Heart right ventricle (tissue), 16 donors: ENCODE results near the gene CENPP. TPM values are rescaled to one million over a fixed set of nuclear protein-coding genes. Genes with fewer than 3 reads are reported as not detected.

ENCODE experiments used
- ATAC-seq, 8 donors: fragments of 200-7000 bp; cut with Tn5 transposase; one replicate each; pipeline ENCODE4 v1.9.1; 2020; ENCODE audit warnings: mild to moderate bottlenecking in 8 of 8, moderate library complexity in 8 of 8, moderate number of reproducible peaks in 1 of 8
- DNase-seq, 2 donors: peaks; one replicate each; pipeline ENCODE4 v3.0.0-alpha.2; 2020
- H3K27ac ChIP-seq, 10 donors: fragments of 200-600 bp; sonication (generic) in 2 of 10; one replicate each; pipeline versions ENCODE4 v1.5.0 to v1.8.0; 2020 to 2022; ENCODE audit warnings: mild to moderate bottlenecking in 3 of 10
- H3K27me3 ChIP-seq, 7 donors: fragments of 200-600 bp; one replicate each; pipeline ENCODE4 v1.8.0; 2021 to 2022; ENCODE audit warnings: mild to moderate bottlenecking in 2 of 7
- H3K36me3 ChIP-seq, 9 donors: fragments of 200-600 bp; sonication (generic) in 1 of 9; one replicate each; pipeline versions ENCODE4 v1.5.0 to v1.8.0; 2020 to 2022; ENCODE audit warnings: mild to moderate bottlenecking in 2 of 9
- H3K4me1 ChIP-seq, 9 donors: fragments of 200-600 bp; sonication (generic) in 1 of 9; one replicate each; pipeline versions ENCODE4 v1.5.0 to v1.8.0; 2020 to 2022; ENCODE audit warnings: mild to moderate bottlenecking in 4 of 9
- H3K4me3 ChIP-seq, 10 donors: fragments of 200-600 bp; sonication (generic) in 2 of 10; one replicate each; pipeline versions ENCODE4 v1.5.0 to v1.8.0; 2020 to 2022; ENCODE audit warnings: mild to moderate bottlenecking in 7 of 10, moderate library complexity in 2 of 10
- H3K9me3 ChIP-seq, 11 donors: fragments of 200-600 bp in 10 of 11; sonication (generic) in 2 of 11; one replicate each; pipeline versions ENCODE4 v1.5.0 to v1.8.0; 2013 to 2022; ENCODE audit warnings: mild to moderate bottlenecking in 2 of 11, control low read depth in 1 of 11, moderate library complexity in 1 of 11
- CTCF ChIP-seq, 9 donors: fragments of 200-600 bp; sonication (generic) in 2 of 9; IDR thresholded peaks; one replicate each; pipeline versions ENCODE4 v1.5.0 to v1.8.0; 2021 to 2022; ENCODE audit warnings: antibody characterized with exemption in 9 of 9, mild to moderate bottlenecking in 5 of 9, moderate library complexity in 1 of 9
- WGBS, 2 donors: extraction: QIAGEN DNeasy Blood & Tissue Kit; methylation state at CpG; one replicate each; pipeline ENCODE4 v1.1.7; 2013; ENCODE audit warnings: inconsistent platforms in 1 of 2; 5-methylcytosine and 5-hydroxymethylcytosine counted together
- intact Hi-C, 10 donors: fragments of 100-400 bp; cut with DNase I; formaldehyde crosslinking; loops; one replicate each; pipeline versions ENCODE4 v1.11.1 to v1.14.2; 2022
- polyA plus RNA-seq, 2 donors: library from polyadenylated mRNA; stranded (reverse); fragments of 200-250 nt; gene quantifications; one replicate each; pipeline ENCODE4 v1.2.3, GENCODE V29; 2013
- total RNA-seq, 10 donors: library from RNA; stranded (reverse); fragmentation: NEBNext Ultra II Directional in 3 of 10; extraction: Animal tissue kit (Norgen Biotek cat#: 25700) in 3 of 10; gene quantifications; one replicate each; pipeline versions ENCODE4 v1.2.1 to v1.2.4, GENCODE V29; 2021 to 2023
- donor health status: Arrhythmogenic right ventricular cardiomyopathy.
- donor health status: ischemic (EF 13 %, LVEDD 7.1; RV severe dilation, severe dysfunction).
- donor health status: healthy with polysubstance abuse.
- donor health status: DM: no; HTN: yes; CAD: no.
- donor health status: DM: no; HTN: no; CAD: no.
- donor health status: ischemic (EF 25% LVEDD 6.9; RV normal size, moderate dysfunction).
- donor health status: ischemic (EF 25% LVEDD 5.7; RV mildly dilated, moderate dysfunction).
- donor health status: healthy.
- donor health status: DM: yes; HTN: yes; CAD: no.
- donor health status: Ischemic cardiomyopathy.
- donor health status: ischemic (EF 35%, LVEDD 5.7; RV mildly dilated, moderate dysfunction).
- donor health status: nonischemic (EF 11% LVEDD 7.7; RV severe dilation, severe dysfunction).
- donor health status: DM: yes; HTN: yes; CAD: no.
- donor health status: PGD.
- donor health status: ischemic (EF 29% LVEDD 5.4; RV normal size, mild dysfunction).
- donor health status: nonischemic (EF 23%, LVEDD 6.1; RV moderate dilation, normal function).

Gene CENPP
- total and polyA plus RNA-seq, 12 donors, result 1.3 to 5.2 (median 2.8) TPM

- Histone ChIP-seq H3K36me3 (no peaks in the 10 kb centered on the region), H3K4me3 (no peak overlapping the region), H3K27ac (peak overlapping the region; percentile 46 to 93 (median 78)), H3K9me3 (peaks cover 0 to 14% (median 2%) of the 10 kb centered on the region in 11 donors), H3K4me1 (peaks cover 4 to 58% (median 39%) of the 10 kb centered on the region in 9 donors), H3K27me3 (no peaks in the 10 kb centered on the region)
- ATAC-seq, result peak in 7 of 8 donors; percentile 23 to 54 (median 35)
- no peak for TF ChIP-seq CTCF (IDR thresholded peaks at IDR 0.05)
- DNase-seq, result no peak
- WGBS, 2 donors, result 73% methylated on average over 4 of the region's 4 CpGs
- intact Hi-C loops, result loop anchor here in 2 of 10 donors (5.0 to 10.0 kb wide), 2 partner anchors 95 to 118 kb away; partner anchors contain the start of gene ASPN (in 1 of the 2)
Measured at GRCh38 chr9:92599938-92600461, 274.2 kb downstream of the CENPP start.

- H3K4me1 ChIP-seq, result peaks cover 4 to 58% (median 39%) of the 10 kb centered on the region in 9 donors
- H3K27ac ChIP-seq, result peak overlapping the region; percentile 53 to 93 (median 78)
- no peaks in the 10 kb centered on the region for H3K36me3 ChIP-seq
- H3K27me3 ChIP-seq, result no peaks in the 10 kb centered on the region
- no peak for TF ChIP-seq CTCF (IDR thresholded peaks at IDR 0.05)
- H3K4me3 ChIP-seq, result no peak overlapping the region
- no peak for DNase-seq
- 70 to 73% methylated on average over 12 of the region's 12 CpGs for WGBS, 2 donors
- intact Hi-C loops, result loop anchor here in 1 of 10 donors (5.0 kb wide), 1 partner anchor 118 kb away; the partner anchor contains the start of gene ASPN
- peak; percentile 60 to 84 (median 72) for ATAC-seq
- peaks cover 0 to 21% (median 6%) of the 10 kb centered on the region in 11 donors for H3K9me3 ChIP-seq
Measured at GRCh38 chr9:92600462-92601261, 274.9 kb downstream of the CENPP start.

GRCh38 chr9:92601451-92601850 lies 275.7 kb downstream of the CENPP start:
- WGBS, 2 donors, result 76 to 80% methylated on average over 12 of the region's 12 CpGs
- Histone ChIP-seq H3K27ac (peak overlapping the region; percentile 53 to 93 (median 78)), H3K4me1 (peaks cover 4 to 60% (median 39%) of the 10 kb centered on the region in 9 donors)

More at GRCh38 chr9:92601451-92601850, 275.7 kb downstream of the CENPP start:
- Histone ChIP-seq H3K9me3 (peaks cover 0 to 24% (median 7%) of the 10 kb centered on the region in 11 donors), H3K27me3 (no peaks in the 10 kb centered on the region), H3K36me3 (no peaks in the 10 kb centered on the region), H3K4me3 (no peak overlapping the region)
- ATAC-seq, result no peak
- intact Hi-C loops, result loop anchor here in 1 of 10 donors (5.0 kb wide), 1 partner anchor 119 kb away; the partner anchor contains the start of gene ASPN
- DNase-seq, result no peak
- TF ChIP-seq CTCF (IDR thresholded peaks at IDR 0.05), result no peak
